CD4-positive, alpha-beta T cell treated with Interleukin-21 for 1 hour (primary cell): ENCODE results near the gene TXNDC9.
"Not testable (repeated sequence)": the region's sequence is repeated elsewhere in the genome, so short reads cannot be mapped to it uniquely, and the experiment has no call there.

Experiments used
- DNase-seq: peaks from one replicate; pipeline ENCODE4 v3.0.0-alpha.2; 2020

Gene TXNDC9

GRCh38 chr2:99335911-99336803 lies at the start of gene TXNDC9:
Gene TXNDC9 (minus strand): TSS chr2:99336333. CDS start chr2:99333210, 3,123 bp downstream.
- peak; percentile 99 for DNase-seq

- no peak for DNase-seq
Measured at GRCh38 chr2:99382143-99382542, 46.0 kb upstream of the TXNDC9 start.

- no peak for DNase-seq
Measured at GRCh38 chr2:99380376-99381010, 44.4 kb upstream of the TXNDC9 start.

- no peak for DNase-seq
Measured at GRCh38 chr2:99377879-99378278, 41.7 kb upstream of the TXNDC9 start.

- no peak for DNase-seq
Measured at GRCh38 chr2:99376254-99376864, 40.2 kb upstream of the TXNDC9 start.

GRCh38 chr2:99374747-99375146 lies 38.6 kb upstream of the TXNDC9 start:
- no peak for DNase-seq

GRCh38 chr2:99373144-99373543 lies 37.0 kb upstream of the TXNDC9 start:
- DNase-seq: no peak

- DNase-seq: not testable (repeated sequence)
Measured at GRCh38 chr2:99368854-99369253, 32.7 kb upstream of the TXNDC9 start.

GRCh38 chr2:99365661-99366060 lies 29.5 kb upstream of the TXNDC9 start:
- DNase-seq: no peak

GRCh38 chr2:99356853-99357252 lies 20.7 kb upstream of the TXNDC9 start:
- no peak for DNase-seq

GRCh38 chr2:99354825-99355224 lies 18.7 kb upstream of the TXNDC9 start:
- not testable (repeated sequence) for DNase-seq

- no peak for DNase-seq
Measured at GRCh38 chr2:99354070-99354469, 17.9 kb upstream of the TXNDC9 start.

- no peak for DNase-seq
Measured at GRCh38 chr2:99350194-99350593, 14.1 kb upstream of the TXNDC9 start.

- no peak for DNase-seq
Measured at GRCh38 chr2:99348173-99348572, 12.0 kb upstream of the TXNDC9 start.

GRCh38 chr2:99346218-99346617 lies 10.1 kb upstream of the TXNDC9 start:
- DNase-seq: no peak

- DNase-seq: not testable (repeated sequence)
Measured at GRCh38 chr2:99345446-99345845, 9.3 kb upstream of the TXNDC9 start.

- no peak for DNase-seq
Measured at GRCh38 chr2:99342536-99342935, 6.4 kb upstream of the TXNDC9 start.

- no peak for DNase-seq
Measured at GRCh38 chr2:99340669-99341236, 4.6 kb upstream of the TXNDC9 start.

GRCh38 chr2:99338029-99338585 lies 2.0 kb upstream of the TXNDC9 start:
- DNase-seq: peak; percentile 18

- peak; percentile 94 for DNase-seq
Measured at GRCh38 chr2:99337113-99338028, 1.2 kb upstream of the TXNDC9 start, which contains the start of gene EIF5B. Gene EIF5B (plus strand): TSS chr2:99337389. CDS start chr2:99337555, 166 bp downstream.

- no peak for DNase-seq
Measured at GRCh38 chr2:99336804-99337112, 625 bp upstream of the TXNDC9 start.

- no peak for DNase-seq
Measured at GRCh38 chr2:99325384-99325783, 10.7 kb downstream of the TXNDC9 start.
